Measurements from ENCODE around the gene CORO2A.

DNA sequence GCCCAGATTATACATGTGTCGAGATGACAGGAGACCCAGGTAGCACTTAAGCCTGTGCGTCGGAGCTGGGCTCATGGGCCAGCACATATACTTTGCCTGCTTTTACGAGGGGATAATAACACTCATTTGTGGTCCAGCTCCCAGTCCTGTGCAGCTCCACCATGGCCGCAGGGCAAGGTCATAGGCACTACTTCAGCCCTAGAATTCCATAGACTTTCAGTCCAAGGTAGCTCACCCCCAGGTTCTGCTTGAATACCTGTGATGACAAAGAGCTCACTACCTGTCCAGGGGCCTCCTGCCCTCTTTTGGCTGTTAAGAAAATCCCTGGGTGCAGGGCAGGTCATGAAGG, 1.7 kb downstream of the CORO2A start:
- TF ChIP-seq ZNF138 (CRISPR knock-in tag; conservative IDR thresholded peaks at IDR 0.05) (no peak), NFYB (CRISPR knock-in tag; conservative IDR thresholded peaks at IDR 0.05; ENCODE audit: low read depth) (no peak), GTF2I (CRISPR knock-in tag; conservative IDR thresholded peaks at IDR 0.05) (no peak), USF2 (CRISPR knock-in tag; IDR thresholded peaks at IDR 0.05) (no peak), ZNF671 (CRISPR knock-in tag; IDR thresholded peaks at IDR 0.05) (no peak), ATF3 (CRISPR knock-in tag; conservative IDR thresholded peaks at IDR 0.05) (no peak), CBFB (CRISPR knock-in tag; IDR thresholded peaks at IDR 0.05; ENCODE audit: low read depth) (no peak), IRF2 (CRISPR knock-in tag; IDR thresholded peaks at IDR 0.05; ENCODE audit: borderline replicate concordance, low read depth) (no peak), ZBTB21 (CRISPR knock-in tag; IDR thresholded peaks at IDR 0.05; ENCODE audit: borderline replicate concordance) (no peak), TCF7 (CRISPR knock-in tag; IDR thresholded peaks at IDR 0.05; ENCODE audit: low read depth) (no peak)
- TF ChIP-seq, protein P1, sequence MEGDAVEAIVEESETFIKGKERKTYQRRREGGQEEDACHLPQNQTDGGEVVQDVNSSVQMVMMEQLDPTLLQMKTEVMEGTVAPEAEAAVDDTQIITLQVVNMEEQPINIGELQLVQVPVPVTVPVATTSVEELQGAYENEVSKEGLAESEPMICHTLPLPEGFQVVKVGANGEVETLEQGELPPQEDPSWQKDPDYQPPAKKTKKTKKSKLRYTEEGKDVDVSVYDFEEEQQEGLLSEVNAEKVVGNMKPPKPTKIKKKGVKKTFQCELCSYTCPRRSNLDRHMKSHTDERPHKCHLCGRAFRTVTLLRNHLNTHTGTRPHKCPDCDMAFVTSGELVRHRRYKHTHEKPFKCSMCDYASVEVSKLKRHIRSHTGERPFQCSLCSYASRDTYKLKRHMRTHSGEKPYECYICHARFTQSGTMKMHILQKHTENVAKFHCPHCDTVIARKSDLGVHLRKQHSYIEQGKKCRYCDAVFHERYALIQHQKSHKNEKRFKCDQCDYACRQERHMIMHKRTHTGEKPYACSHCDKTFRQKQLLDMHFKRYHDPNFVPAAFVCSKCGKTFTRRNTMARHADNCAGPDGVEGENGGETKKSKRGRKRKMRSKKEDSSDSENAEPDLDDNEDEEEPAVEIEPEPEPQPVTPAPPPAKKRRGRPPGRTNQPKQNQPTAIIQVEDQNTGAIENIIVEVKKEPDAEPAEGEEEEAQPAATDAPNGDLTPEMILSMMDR (IDR thresholded peaks at IDR 0.05) = no peak
- TF ChIP-seq, protein P2, sequence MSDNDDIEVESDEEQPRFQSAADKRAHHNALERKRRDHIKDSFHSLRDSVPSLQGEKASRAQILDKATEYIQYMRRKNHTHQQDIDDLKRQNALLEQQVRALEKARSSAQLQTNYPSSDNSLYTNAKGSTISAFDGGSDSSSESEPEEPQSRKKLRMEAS (CRISPR knock-in tag; IDR thresholded peaks at IDR 0.05) = no peak
- TF ChIP-seq, protein P3, sequence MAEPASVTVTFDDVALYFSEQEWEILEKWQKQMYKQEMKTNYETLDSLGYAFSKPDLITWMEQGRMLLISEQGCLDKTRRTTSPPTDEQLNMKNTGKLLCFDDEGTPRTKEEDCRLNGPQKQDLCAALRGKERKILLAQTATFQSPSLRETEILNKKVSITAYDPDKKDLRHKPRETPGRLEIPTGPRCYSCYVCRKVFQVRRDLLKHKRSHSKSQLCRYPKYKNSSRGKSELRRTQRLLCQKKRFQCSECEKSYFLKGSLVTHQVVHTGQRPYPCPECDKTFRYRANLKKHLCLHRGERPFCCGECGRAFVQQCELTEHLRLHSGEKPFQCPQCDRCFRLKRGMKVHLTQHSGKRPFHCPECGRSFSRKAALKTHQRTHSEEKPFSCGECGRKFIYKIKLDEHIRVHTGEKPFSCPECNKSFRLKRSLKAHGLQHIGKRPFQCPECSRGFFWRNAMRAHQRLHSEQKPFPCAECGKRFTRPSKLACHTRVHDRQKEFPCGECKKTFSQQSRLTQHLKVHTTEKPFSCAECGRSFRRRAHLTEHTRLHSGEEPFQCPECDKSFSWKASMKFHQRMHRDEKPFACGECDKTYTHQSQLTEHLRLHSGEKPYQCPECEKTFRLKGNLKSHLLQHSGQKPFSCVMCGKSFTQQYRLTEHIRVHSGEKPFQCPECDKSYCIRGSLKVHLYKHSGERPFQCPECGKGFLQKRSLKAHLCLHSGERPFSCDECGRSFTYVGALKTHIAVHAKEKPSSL (CRISPR knock-in tag; conservative IDR thresholded peaks at IDR 0.05) = no peak
